ENCODE data around the gene QPRT. TPM values are rescaled to one million over a fixed set of nuclear protein-coding genes. Genes with fewer than 3 reads are reported as not detected.

QPRT gene
- total RNA-seq, 4 donors from 2014 or later = 14.3 to 65.8 (median 26.3) TPM

- DNase-seq = no peak
- no peaks in the 10 kb centered on the region for H3K27me3 ChIP-seq
- WGBS, 2 donors (ENCODE audit: low coverage in 1 of 2) = 97 to 100% methylated on average over 12 of the region's 12 CpGs
- in situ Hi-C loops (cut with MboI; ENCODE audit: low pct_ligation_motif_present in 1 of 4, low pct_unique_long_range_greater_than_20kb in 1 of 4, low sequenced_read_pairs in 3 of 4) = loop anchor here in 1 of 4 donors (25.0 kb wide), 1 partner anchor 495 kb away; no protein-coding TSS in a partner anchor
- H3K4me3 ChIP-seq = no peak overlapping the region
- H3K9me3 ChIP-seq = no peaks in the 10 kb centered on the region
- no peak overlapping the region for H3K27ac ChIP-seq
- peaks cover 0 to 21% (median 8%) of the 10 kb centered on the region in 4 donors for H3K4me1 ChIP-seq
- TF ChIP-seq, protein P1, sequence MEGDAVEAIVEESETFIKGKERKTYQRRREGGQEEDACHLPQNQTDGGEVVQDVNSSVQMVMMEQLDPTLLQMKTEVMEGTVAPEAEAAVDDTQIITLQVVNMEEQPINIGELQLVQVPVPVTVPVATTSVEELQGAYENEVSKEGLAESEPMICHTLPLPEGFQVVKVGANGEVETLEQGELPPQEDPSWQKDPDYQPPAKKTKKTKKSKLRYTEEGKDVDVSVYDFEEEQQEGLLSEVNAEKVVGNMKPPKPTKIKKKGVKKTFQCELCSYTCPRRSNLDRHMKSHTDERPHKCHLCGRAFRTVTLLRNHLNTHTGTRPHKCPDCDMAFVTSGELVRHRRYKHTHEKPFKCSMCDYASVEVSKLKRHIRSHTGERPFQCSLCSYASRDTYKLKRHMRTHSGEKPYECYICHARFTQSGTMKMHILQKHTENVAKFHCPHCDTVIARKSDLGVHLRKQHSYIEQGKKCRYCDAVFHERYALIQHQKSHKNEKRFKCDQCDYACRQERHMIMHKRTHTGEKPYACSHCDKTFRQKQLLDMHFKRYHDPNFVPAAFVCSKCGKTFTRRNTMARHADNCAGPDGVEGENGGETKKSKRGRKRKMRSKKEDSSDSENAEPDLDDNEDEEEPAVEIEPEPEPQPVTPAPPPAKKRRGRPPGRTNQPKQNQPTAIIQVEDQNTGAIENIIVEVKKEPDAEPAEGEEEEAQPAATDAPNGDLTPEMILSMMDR (IDR thresholded peaks at IDR 0.05) = no peak
- no peak for TF ChIP-seq EP300 (IDR thresholded peaks at IDR 0.05; ENCODE audit: low read depth)
- no peak for TF ChIP-seq POLR2A (IDR thresholded peaks at IDR 0.05)
- no peak for TF ChIP-seq POLR2AphosphoS5 (IDR thresholded peaks at IDR 0.05)
- no peaks in the 10 kb centered on the region for H3K36me3 ChIP-seq
- intact Hi-C loops (cut with DNase I; ENCODE audit: low total_unique reads) = no loop called here
Observed at GRCh38 chr16:29667755-29668154, 11.2 kb upstream of the QPRT start.

- intact Hi-C loops (cut with DNase I; ENCODE audit: low total_unique reads) (no loop called here), in situ Hi-C loops (cut with MboI; ENCODE audit: low pct_ligation_motif_present in 1 of 4, low pct_unique_long_range_greater_than_20kb in 1 of 4, low sequenced_read_pairs in 3 of 4) (loop anchor here in 1 of 4 donors (25.0 kb wide), 1 partner anchor 494 kb away; no protein-coding TSS in a partner anchor)
- Histone ChIP-seq H3K27me3 (no peaks in the 10 kb centered on the region), H3K27ac (no peak overlapping the region), H3K36me3 (no peaks in the 10 kb centered on the region), H3K9me3 (no peaks in the 10 kb centered on the region), H3K4me3 (no peak overlapping the region), H3K4me1 (peaks cover 0 to 21% (median 8%) of the 10 kb centered on the region in 4 donors)
- DNase-seq = no peak
- TF ChIP-seq POLR2AphosphoS5 (IDR thresholded peaks at IDR 0.05) (no peak), POLR2A (IDR thresholded peaks at IDR 0.05) (no peak), EP300 (IDR thresholded peaks at IDR 0.05; ENCODE audit: low read depth) (no peak)
- TF ChIP-seq, protein P1 (IDR thresholded peaks at IDR 0.05) = no peak
- WGBS, 2 donors (ENCODE audit: low coverage in 1 of 2) = 90 to 95% methylated on average over 2 to 3 of the region's 3 CpGs
Observed at GRCh38 chr16:29668267-29668666, 10.7 kb upstream of the QPRT start.

- Histone ChIP-seq H3K4me3 (no peak overlapping the region), H3K9me3 (no peaks in the 10 kb centered on the region), H3K4me1 (peaks cover 0 to 19% (median 7%) of the 10 kb centered on the region in 4 donors), H3K27me3 (no peaks in the 10 kb centered on the region), H3K27ac (no peak overlapping the region), H3K36me3 (no peaks in the 10 kb centered on the region)
- no peak for DNase-seq
- 94% methylated on average over 6 of the region's 6 CpGs; no CpG with 5 or more reads in 1 of the 2 donors for WGBS, 2 donors (ENCODE audit: low coverage in 1 of 2)
- TF ChIP-seq POLR2AphosphoS5 (IDR thresholded peaks at IDR 0.05) (no peak), EP300 (IDR thresholded peaks at IDR 0.05; ENCODE audit: low read depth) (no peak), POLR2A (IDR thresholded peaks at IDR 0.05) (no peak)
- TF ChIP-seq, protein P1 (IDR thresholded peaks at IDR 0.05) = no peak
- in situ Hi-C loops (cut with MboI; ENCODE audit: low pct_ligation_motif_present in 1 of 4, low pct_unique_long_range_greater_than_20kb in 1 of 4, low sequenced_read_pairs in 3 of 4) = loop anchor here in 1 of 4 donors (25.0 kb wide), 1 partner anchor 489 kb away; no protein-coding TSS in a partner anchor
- intact Hi-C loops (cut with DNase I; ENCODE audit: low total_unique reads) = no loop called here
Observed at GRCh38 chr16:29673501-29673900, 5.5 kb upstream of the QPRT start.

- peak overlapping the region in 2 of 4 donors; percentile 5 to 41 for H3K27ac ChIP-seq
- intact Hi-C loops (cut with DNase I; ENCODE audit: low total_unique reads) = no loop called here
- peaks cover 3 to 26% (median 14%) of the 10 kb centered on the region in 4 donors for H3K4me1 ChIP-seq
- in situ Hi-C loops (cut with MboI; ENCODE audit: low pct_ligation_motif_present in 1 of 4, low pct_unique_long_range_greater_than_20kb in 1 of 4, low sequenced_read_pairs in 3 of 4) = loop anchor here in 1 of 4 donors (25.0 kb wide), 1 partner anchor 488 kb away; no protein-coding TSS in a partner anchor
- H3K36me3 ChIP-seq = no peaks in the 10 kb centered on the region
- H3K27me3 ChIP-seq = no peaks in the 10 kb centered on the region
- DNase-seq = peak; percentile 71
- TF ChIP-seq, protein P1 (IDR thresholded peaks at IDR 0.05) = peak in 1 of 5 experiments; percentile 32
- no peak for TF ChIP-seq POLR2AphosphoS5 (IDR thresholded peaks at IDR 0.05)
- no peak for TF ChIP-seq EP300 (IDR thresholded peaks at IDR 0.05; ENCODE audit: low read depth)
- WGBS, 2 donors (ENCODE audit: low coverage in 1 of 2) = 0 to 40% methylated on average over 1 to 13 of the region's 13 CpGs
- no peaks in the 10 kb centered on the region for H3K9me3 ChIP-seq
- no peak overlapping the region for H3K4me3 ChIP-seq
Observed at GRCh38 chr16:29674188-29674587, 4.8 kb upstream of the QPRT start.

Measured in transverse colon (tissue), 4 donors.